NCI-H146 (cell line): ENCODE measurements around the gene CDC42BPA.

ENCODE experiments used
- DNase-seq: peaks from one replicate; lab custom pipeline; 2025; lab: John Stamatoyannopoulos, UW

The CDC42BPA gene

GRCh38 chr1:226948480-226948879 is 369.8 kb downstream of the CDC42BPA start:
- DNase-seq, result no peak

DNA sequence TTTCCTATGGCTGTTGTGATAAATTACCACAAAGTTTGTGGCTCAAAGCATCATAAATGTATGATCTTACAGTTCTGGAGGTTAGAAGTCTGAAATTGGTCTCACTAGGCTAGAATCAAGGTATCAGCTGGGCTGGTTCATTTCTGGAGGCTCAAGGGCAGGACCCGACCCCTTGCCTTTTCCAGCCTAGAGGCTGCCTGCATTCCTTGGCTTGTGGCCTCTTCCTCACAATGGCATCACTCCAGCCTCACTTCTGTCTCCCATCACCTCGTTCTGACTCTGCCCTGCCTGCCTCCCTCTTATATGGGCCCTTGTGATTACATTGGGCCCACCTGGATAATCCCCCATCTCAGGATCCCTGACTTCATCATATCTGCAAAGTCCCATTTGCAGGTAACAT is 370.2 kb downstream of the CDC42BPA start:
- no peak for DNase-seq

DNA sequence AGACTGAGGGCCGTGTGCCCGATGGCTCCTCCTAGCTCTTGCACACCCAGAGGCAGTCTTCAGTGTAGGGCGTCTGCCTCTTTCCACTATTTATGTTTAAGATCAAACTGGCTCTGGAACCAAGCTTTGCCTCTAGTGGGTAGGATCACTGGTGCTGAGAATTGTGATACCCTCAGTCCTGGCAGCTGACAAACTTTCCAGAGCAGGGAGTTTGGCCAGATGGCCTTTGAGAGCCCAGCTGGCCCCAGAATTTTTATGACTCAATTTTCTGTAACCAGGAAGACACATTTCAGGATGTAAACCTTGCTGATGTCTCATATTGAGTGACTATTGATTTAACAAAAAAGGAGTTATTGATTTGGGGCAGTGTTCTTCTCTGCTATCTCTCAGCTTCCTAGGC is 371.5 kb downstream of the CDC42BPA start:
- DNase-seq, result no peak

DNA sequence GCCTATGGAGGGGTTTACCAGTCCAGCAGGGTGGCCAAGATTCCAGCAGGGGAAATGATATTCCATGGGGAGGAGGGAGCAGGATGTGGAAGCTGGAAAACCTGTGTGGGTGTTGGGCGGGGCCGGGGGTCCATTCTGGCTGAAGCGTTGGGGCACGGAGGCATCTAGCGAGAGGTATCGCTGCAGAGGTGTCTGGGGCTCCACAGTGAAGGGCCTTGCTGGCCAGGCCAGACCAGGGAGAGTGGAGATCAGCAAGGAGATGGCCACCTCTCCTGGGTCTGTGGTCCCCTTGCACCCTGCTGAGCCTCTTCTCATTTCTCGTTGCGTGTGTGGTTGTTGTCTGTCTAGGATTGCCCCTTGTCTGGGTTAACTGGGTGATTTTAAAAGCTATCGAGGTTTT is 372.0 kb downstream of the CDC42BPA start:
- DNase-seq, result peak; percentile 39

DNA sequence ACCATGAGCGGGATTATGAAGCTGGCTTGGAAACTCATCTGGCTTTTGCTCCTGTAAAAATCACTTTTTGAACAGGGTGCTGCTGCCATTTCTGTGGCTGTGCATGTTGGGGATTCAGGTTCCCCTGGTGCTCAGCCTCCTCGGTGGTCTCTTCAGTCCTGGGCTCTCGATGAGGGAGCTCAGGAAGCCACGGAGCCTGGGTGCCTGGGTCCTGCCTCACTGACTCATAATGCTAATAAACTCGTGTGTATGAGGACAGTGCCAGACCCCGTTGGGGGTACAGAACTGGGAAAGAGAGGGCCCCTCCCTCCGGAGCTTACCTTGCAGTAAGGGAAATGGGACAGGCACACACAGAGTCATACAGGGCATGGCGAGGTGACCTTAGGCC is 372.4 kb downstream of the CDC42BPA start:
- DNase-seq, result peak; percentile 39

DNA sequence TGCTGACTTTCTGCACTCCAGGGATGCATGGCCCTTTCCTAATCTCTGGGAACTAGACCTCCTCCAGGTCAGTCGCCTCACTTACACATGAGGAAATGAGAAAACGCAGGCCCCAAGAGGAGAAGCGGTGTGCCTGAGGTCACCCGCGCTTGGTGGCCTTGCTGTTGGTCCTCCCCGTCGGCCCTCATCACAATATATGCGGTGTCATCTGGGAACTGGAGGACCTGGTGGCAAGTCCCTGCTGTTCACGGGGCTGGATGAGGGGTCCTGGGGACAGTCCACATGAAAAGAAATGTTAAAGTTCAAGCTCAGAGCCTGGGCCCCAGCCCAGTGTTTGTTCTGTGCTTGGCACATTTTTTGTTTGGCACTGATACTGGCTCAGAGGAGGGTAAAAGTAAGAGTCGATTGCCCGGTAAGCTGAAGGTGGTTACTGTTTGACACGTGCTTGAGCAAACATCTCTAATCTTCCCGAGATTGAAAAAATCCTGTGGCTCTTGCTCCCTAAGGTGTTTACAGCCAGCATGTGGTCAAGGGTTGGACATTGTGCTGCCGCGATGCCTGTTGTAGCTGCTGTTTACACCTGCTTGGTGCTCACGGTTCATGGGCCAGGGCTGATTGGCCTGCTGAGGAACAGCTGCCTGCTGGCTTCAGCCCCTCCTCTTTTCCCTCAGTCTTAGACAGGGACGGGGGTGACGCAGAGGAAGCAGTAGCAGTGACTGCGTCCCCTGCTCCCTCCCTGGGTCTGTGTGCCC is 373.0 kb downstream of the CDC42BPA start:
- DNase-seq, result peak; percentile 93

- DNase-seq, result no peak
These were observed 374.4 kb downstream of the CDC42BPA start for GRCh38 chr1:226943927-226944326.

- DNase-seq, result no peak
These were observed 375.1 kb downstream of the CDC42BPA start for GRCh38 chr1:226943156-226943555.

GRCh38 chr1:226942392-226942791 is 375.9 kb downstream of the CDC42BPA start:
- DNase-seq, result no peak

GRCh38 chr1:226940806-226941067 is 377.6 kb downstream of the CDC42BPA start:
- DNase-seq, result no peak

DNA sequence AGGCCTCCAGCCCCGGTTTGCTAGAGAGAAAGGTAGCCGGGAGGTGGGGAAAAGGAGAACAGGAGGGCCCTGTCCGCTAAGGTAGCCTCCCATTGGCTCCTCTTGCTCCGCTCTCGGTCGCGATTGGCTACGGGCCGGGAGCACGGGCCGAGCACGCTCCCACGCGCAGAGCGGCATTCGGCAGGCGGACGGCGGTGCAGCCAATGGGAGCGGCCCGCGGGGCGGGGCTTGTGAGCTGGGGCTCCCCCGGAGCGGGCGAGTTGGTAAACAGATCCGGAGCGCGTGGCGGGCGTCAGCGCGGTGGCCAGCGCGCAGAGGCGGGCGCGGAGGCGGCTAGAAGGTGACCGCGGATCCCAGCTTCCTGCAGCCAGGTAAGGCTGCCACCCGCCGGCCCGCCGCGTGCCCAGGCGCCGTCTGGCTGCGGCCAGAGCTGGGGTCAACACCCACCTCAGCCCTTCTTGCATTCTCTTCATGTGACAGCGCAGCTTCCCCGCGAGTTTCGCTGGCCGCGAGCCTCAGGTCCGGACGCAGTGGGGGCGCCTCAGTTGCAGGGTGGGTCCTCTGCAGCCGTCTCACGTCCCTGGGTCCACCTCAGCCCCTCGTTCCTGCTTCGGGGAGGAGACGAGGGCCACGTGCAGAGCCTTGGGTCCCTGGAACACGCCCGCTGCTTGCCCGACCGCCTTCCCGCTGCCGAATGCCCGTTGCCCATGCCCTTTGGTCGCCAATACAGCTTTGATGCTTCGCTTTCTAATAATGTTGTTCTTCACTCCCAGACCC is 378.1 kb downstream of the CDC42BPA start, which contains the start of gene COQ8A:
COQ8A (plus strand) TSS at position 266 of the 777 bp plus-strand sequence. CDS start 21,092 bp downstream, outside the sequence.
- DNase-seq, result peak; percentile 100
